A549 (cell line): ENCODE results near the gene HOXD10. TPM values are rescaled to one million over a fixed set of nuclear protein-coding genes. Genes with fewer than 3 reads are reported as not detected.

ENCODE experiments used
- ATAC-seq, 2 experiments: fragments of 200-7000 bp in 1 of 2; fragments of >200 bp in 1 of 2; cut with Nextera tagmentation in 1 of 2; cut with Tn5 transposase in 1 of 2; 3 replicates each; pipeline versions ENCODE4 v1.8.0 to v1.9.1; 2018 to 2020; ENCODE audit warnings: mild to moderate bottlenecking in 1 of 2, moderate library complexity in 1 of 2
- CTCF ChIA-PET: fragments of 300-600 bp; sonication (Branson Sonifier 250); formaldehyde crosslinking; extraction: SDS; loops from one replicate; lab custom pipeline; 2021; ENCODE audit warnings: antibody characterized with exemption, inconsistent platforms; lab: Yijun Ruan, JAX
- POLR2A ChIA-PET: fragments of 350-600 bp; formaldehyde crosslinking; extraction: SDS; loops from one replicate; lab custom pipeline; 2021; ENCODE audit warnings: antibody characterized with exemption, inconsistent platforms; lab: Yijun Ruan, JAX
- DNase-seq, 2 experiments: peaks; one replicate each; pipeline versions ENCODE4 v3.0.0 to v3.0.0-alpha.2; 2011 to 2016; ENCODE audit warnings: low read depth in 1 of 2, low spot score in 1 of 2
- FAIRE-seq: peaks from 2 replicates; lab custom pipeline; 2011; peaks lifted over from hg19 to GRCh38; lab: Jason Lieb, UNC
- H3K27ac ChIP-seq, 2 experiments: fragments of >200 bp; sonication (Bioruptor Twin); formaldehyde crosslinking; 3 replicates each; pipeline ENCODE4 v1.5.1; 2016 to 2017
- H3K4me1 ChIP-seq: fragments of >200 bp; sonication (Bioruptor Twin); formaldehyde crosslinking; 3 replicates; pipeline ENCODE4 v1.6.1; 2016
- H3K4me2 ChIP-seq: fragments of >200 bp; sonication (Bioruptor Twin); formaldehyde crosslinking; 3 replicates; pipeline ENCODE4 v1.6.1; 2016
- H3K4me3 ChIP-seq: fragments of >200 bp; sonication (Bioruptor Twin); formaldehyde crosslinking; 3 replicates; pipeline ENCODE4 v1.5.1; 2016
- H3K9me3 ChIP-seq: fragments of >200 bp; sonication (Bioruptor Twin); formaldehyde crosslinking; 3 replicates; pipeline ENCODE4 v1.6.1; 2016
- BHLHE40 ChIP-seq: IDR thresholded peaks from 2 replicates; pipeline ENCODE4 v1.6.1; 2012; ENCODE audit warnings: low read depth, low read length, inconsistent platforms
- CBX2 ChIP-seq: fragments of 200-600 bp; sonication (generic); IDR thresholded peaks from 2 replicates; pipeline ENCODE4 v1.6.1; 2016; ENCODE audit warnings: low read depth, mild to moderate bottlenecking, borderline replicate concordance
- EHF ChIP-seq: fragments of 250-450 bp; sonication (Bioruptor Pico); IDR thresholded peaks from 2 replicates; pipeline ENCODE4 v1.5.0; 2020; ENCODE audit warnings: mild to moderate bottlenecking
- EHMT2 ChIP-seq: fragments of 200-600 bp; sonication (generic); IDR thresholded peaks from 2 replicates; pipeline ENCODE4 v1.6.1; 2016; ENCODE audit warnings: antibody characterized with exemption, low read depth, mild to moderate bottlenecking, moderate library complexity
- ESRRA ChIP-seq: fragments of 150-350 bp; IDR thresholded peaks from 2 replicates; pipeline ENCODE4 v1.6.1; 2014; ENCODE audit warnings: mild to moderate bottlenecking, low read length, borderline replicate concordance
- FOSB ChIP-seq: fragments of 250-450 bp; sonication (Bioruptor Pico); IDR thresholded peaks from 2 replicates; pipeline ENCODE4 v1.5.0; 2020; ENCODE audit warnings: mild to moderate bottlenecking, moderate library complexity
- FOSL2 ChIP-seq, 2 experiments: fragments of 450-650 bp in 1 of 2; fragments of >200 bp in 1 of 2; sonication (Bioruptor Twin) in 1 of 2; formaldehyde crosslinking; IDR thresholded peaks; 2 replicates each; pipeline versions ENCODE4 v1.5.0 to v1.6.1; 2016 to 2020; ENCODE audit warnings: mild to moderate bottlenecking in 1 of 2, moderate library complexity in 1 of 2
- HOXB13 ChIP-seq: fragments of 250-450 bp; sonication (Bioruptor Pico); IDR thresholded peaks from 2 replicates; pipeline ENCODE4 v1.5.0; 2020; ENCODE audit warnings: low read depth, mild to moderate bottlenecking, moderate library complexity
- JUNB ChIP-seq: fragments of >200 bp; sonication (Bioruptor Twin); formaldehyde crosslinking; IDR thresholded peaks from 2 replicates; pipeline ENCODE4 v1.6.1; 2016
- NR3C1 ChIP-seq: fragments of >200 bp; sonication (Bioruptor Twin); formaldehyde crosslinking; IDR thresholded peaks from 3 replicates; pipeline ENCODE4 v1.6.1; 2017
- POLR2A ChIP-seq: IDR thresholded peaks from 2 replicates; pipeline ENCODE4 v1.6.1; 2012; ENCODE audit warnings: mild to moderate bottlenecking, low read length
- POLR2AphosphoS2 ChIP-seq: conservative IDR thresholded peaks from 2 replicates; pipeline ENCODE4 v1.6.1; 2012; ENCODE audit warnings: low read length, improper control_type of control experiment, inconsistent platforms
- RAD21 ChIP-seq, 2 experiments: fragments of >200 bp in 1 of 2; sonication (Bioruptor Twin) in 1 of 2; formaldehyde crosslinking in 1 of 2; IDR thresholded peaks in 1 of 2; conservative IDR thresholded peaks in 1 of 2; 2 replicates in 1 of 2; 3 replicates in 1 of 2; pipeline ENCODE4 v1.6.1; 2012 to 2018; ENCODE audit warnings: inconsistent platforms in 1 of 2
- RARB ChIP-seq: fragments of 250-450 bp; sonication (Bioruptor Pico); IDR thresholded peaks from 2 replicates; pipeline ENCODE4 v1.8.0; 2021; ENCODE audit warnings: mild to moderate bottlenecking, moderate library complexity
- SMC3 ChIP-seq: fragments of >200 bp; sonication (Bioruptor Twin); formaldehyde crosslinking; IDR thresholded peaks from 3 replicates; pipeline ENCODE4 v1.6.1; 2018; ENCODE audit warnings: inconsistent platforms
- TP53 ChIP-seq: fragments of 250-450 bp; sonication (Bioruptor Pico); IDR thresholded peaks from 2 replicates; pipeline ENCODE4 v1.5.0; 2021; ENCODE audit warnings: mild to moderate bottlenecking, moderate library complexity
- ZC3H11A ChIP-seq: fragments of 450-650 bp; IDR thresholded peaks from 2 replicates; pipeline ENCODE4 v1.6.1; 2014; ENCODE audit warnings: antibody characterized with exemption, mild to moderate bottlenecking
- ZNF302 ChIP-seq: fragments of 250-450 bp; sonication (Bioruptor Pico); IDR thresholded peaks from 2 replicates; pipeline ENCODE4 v1.9.0; 2021; ENCODE audit warnings: inconsistent platforms, mild to moderate bottlenecking, moderate library complexity
- WGBS: methylation state at CpG from one replicate; pipeline ENCODE4 v1.1.6; 2017; ENCODE audit errors: missing lambda C conversion rate; 5-methylcytosine and 5-hydroxymethylcytosine counted together
- polyA plus RNA-seq, 4 experiments: library from polyadenylated mRNA; depleted of rRNA in 3 of 4; stranded (reverse); fragments of >200 nt; fragmentation: RNase III in 1 of 4; extraction: RNeasy Plus Mini Kit Qiagen cat#74134 plus additional on column Dnase treatment in 1 of 4; gene quantifications; 2 replicates in 3 of 4; 3 replicates in 1 of 4; pipeline ENCODE4 v1.2.3, GENCODE V29; 2011 to 2017
- TF ChIP-seq, protein P1 (sequence below): fragments of 450-650 bp; IDR thresholded peaks from 2 replicates; pipeline ENCODE4 v1.6.1; 2014; ENCODE audit warnings: antibody characterized with exemption
- TF ChIP-seq, protein P2 (sequence below): fragments of >200 bp; sonication (Bioruptor Twin); formaldehyde crosslinking; IDR thresholded peaks from 3 replicates; pipeline ENCODE4 v1.5.1; 2016
- TF ChIP-seq, protein P3 (sequence below): IDR thresholded peaks from 2 replicates; pipeline ENCODE4 v1.6.1; 2012
- TF ChIP-seq, protein P4 (sequence below): IDR thresholded peaks from 2 replicates; pipeline ENCODE4 v1.6.1; 2012
- TF ChIP-seq, protein P5 (sequence below): fragments of 250-450 bp; sonication (Bioruptor Pico); IDR thresholded peaks from 2 replicates; pipeline ENCODE4 v1.5.0; 2020; ENCODE audit warnings: low read depth, mild to moderate bottlenecking, moderate library complexity

HOXD10 gene
- polyA plus RNA-seq, 2 of the 4 experiments (the other 2 are of a cell fraction), result 4.3 to 4.8 TPM

DNA sequence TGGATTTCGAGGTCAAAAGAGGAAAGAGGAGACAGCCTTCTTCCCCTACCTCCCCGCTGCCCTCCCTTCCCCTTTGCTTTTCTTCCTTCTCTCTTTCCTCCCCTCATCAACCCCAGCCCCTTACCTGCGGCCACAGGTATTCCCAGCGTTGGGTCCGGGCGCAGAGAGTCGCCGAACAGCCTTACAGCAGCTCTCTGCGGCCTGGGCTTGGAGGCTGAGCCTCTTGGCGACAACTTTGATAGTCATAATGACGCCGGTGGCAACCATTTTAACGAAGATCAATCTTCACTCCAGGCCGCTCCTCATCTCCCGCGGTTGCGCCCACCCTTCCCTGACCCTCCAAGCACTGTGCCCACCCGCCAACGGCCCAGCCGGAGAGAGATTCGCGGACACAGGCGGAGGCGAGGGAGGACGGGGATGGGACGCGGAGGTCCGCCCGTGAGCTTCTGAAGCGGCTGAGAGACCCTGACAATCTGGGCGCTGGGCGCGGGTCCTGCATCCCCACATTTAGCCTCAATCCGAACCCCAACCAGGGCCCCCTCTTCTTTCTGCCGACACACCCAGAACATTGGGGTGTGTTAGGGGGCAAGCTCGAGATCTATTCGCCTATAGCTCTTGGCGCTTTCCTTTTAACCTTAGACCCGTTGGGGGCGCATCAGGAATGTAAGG lies 31.3 kb upstream of the HOXD10 start:
- WGBS, result 35% methylated on average over 26 of the region's 40 CpGs
- H3K4me3 ChIP-seq, result no peak overlapping the region
- ATAC-seq (no peak; a peak in 1 of 6 replicates), FAIRE-seq (no peak), DNase-seq (no peak)
- no peak for TF ChIP-seq CBX2
- no peak for TF ChIP-seq RARB
- TF ChIP-seq FOSL2 (IDR thresholded peaks at IDR 0.05), result no peak
- no peak for TF ChIP-seq FOSL2 (CRISPR knock-in tag; IDR thresholded peaks at IDR 0.05)
- TF ChIP-seq JUNB, result no peak
- no peak for TF ChIP-seq POLR2A
- TF ChIP-seq FOSB (CRISPR knock-in tag), result no peak
- TF ChIP-seq BHLHE40, result no peak
- TF ChIP-seq, protein P1, sequence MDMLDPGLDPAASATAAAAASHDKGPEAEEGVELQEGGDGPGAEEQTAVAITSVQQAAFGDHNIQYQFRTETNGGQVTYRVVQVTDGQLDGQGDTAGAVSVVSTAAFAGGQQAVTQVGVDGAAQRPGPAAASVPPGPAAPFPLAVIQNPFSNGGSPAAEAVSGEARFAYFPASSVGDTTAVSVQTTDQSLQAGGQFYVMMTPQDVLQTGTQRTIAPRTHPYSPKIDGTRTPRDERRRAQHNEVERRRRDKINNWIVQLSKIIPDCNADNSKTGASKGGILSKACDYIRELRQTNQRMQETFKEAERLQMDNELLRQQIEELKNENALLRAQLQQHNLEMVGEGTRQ, result no peak
- no peak for TF ChIP-seq HOXB13
- TF ChIP-seq EHF (CRISPR knock-in tag), result no peak
- ChIA-PET CTCF (interaction anchor here (0.6 to 4.8 kb wide), 18 partner anchors 9 to 1698 kb away, joined by 3 to 42 read pairs (median 4); partner anchors contain the start of genes HOXD12 and LNPK), POLR2A (interaction anchor here (1.3 kb wide), 1 partner anchor 12 kb away, joined by 3 read pairs; no protein-coding TSS in a partner anchor)
- peak overlapping the region; percentile 91 for H3K4me2 ChIP-seq
- H3K27ac ChIP-seq, result no peak overlapping the region
- H3K9me3 ChIP-seq, result peaks cover 10% of the 10 kb centered on the region
- peaks cover 7% of the 10 kb centered on the region; the same call in 1 of the 3 replicates for H3K4me1 ChIP-seq

DNA sequence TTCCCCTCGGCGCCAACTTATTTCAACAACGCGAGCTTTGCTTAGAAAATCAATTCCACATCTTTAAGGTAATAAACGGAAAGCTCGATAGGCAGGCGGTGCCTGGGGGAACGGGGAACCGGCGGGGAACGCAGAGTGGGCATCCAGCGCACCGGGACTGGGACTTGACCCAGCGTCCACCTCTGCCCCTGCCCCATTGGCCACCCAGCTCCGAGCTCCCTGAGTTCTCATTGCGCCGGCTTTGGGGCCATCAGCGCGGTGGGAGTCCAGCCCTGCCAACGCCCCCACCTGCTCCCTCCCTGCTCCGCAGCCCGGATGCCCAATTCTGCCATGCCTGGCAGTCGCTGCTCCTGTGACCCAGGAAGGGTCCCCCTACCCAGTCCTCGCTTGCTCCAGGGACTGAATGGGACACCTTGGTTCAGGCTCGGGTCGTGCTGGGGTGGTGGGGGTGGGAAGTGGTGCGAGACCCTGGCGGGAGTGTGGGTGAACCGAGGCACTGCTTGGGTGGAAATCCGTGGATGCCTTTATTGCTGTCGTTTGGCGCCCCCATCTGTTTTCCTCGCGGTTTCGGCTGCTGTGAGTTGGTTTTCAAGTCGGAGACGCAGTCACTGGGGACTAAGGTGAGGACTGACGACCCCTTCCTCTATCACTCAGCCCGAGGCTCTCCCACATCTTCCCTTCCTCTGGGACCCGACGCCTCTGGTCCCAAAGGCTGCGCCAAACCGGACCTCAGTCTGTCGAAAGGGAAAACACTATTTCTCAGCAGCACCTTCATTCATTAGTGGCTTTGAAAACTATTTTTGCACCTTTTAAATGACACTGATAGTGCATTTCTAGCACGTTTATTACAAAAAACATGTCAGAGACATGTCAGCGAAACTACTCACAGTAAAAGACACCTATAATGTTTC lies 30.5 kb upstream of the HOXD10 start:
- Histone ChIP-seq H3K4me1 (peaks cover 7% of the 10 kb centered on the region; the same call in 1 of the 3 replicates), H3K4me2 (peak overlapping the region; percentile 91), H3K4me3 (peak overlapping the region; percentile 38), H3K27ac (no peak overlapping the region), H3K9me3 (peaks cover 7% of the 10 kb centered on the region)
- peak; percentile 51 to 69 for ATAC-seq
- DNase-seq, result peak in 1 of 2 experiments; percentile 55
- 5% methylated on average over 33 of the region's 46 CpGs for WGBS
- POLR2A ChIA-PET, result interaction anchor here (1.3 kb wide), 1 partner anchor 11 kb away, joined by 3 read pairs; no protein-coding TSS in a partner anchor
- no peak for FAIRE-seq
- TF ChIP-seq JUNB (no peak), ZNF302 (CRISPR knock-in tag) (no peak), ZC3H11A (no peak), FOSL2 (IDR thresholded peaks at IDR 0.05) (no peak), FOSL2 (CRISPR knock-in tag; IDR thresholded peaks at IDR 0.05) (no peak), TP53 (no peak), SMC3 (peak; percentile 64), POLR2AphosphoS2 (no peak), RAD21 (conservative IDR thresholded peaks at IDR 0.05 in 1 of 2, IDR thresholded peaks at IDR 0.05 in 1 of 2) (peak; percentile 82 to 86), EHMT2 (no peak), NR3C1 (no peak), ESRRA (no peak)
- TF ChIP-seq, protein P2, sequence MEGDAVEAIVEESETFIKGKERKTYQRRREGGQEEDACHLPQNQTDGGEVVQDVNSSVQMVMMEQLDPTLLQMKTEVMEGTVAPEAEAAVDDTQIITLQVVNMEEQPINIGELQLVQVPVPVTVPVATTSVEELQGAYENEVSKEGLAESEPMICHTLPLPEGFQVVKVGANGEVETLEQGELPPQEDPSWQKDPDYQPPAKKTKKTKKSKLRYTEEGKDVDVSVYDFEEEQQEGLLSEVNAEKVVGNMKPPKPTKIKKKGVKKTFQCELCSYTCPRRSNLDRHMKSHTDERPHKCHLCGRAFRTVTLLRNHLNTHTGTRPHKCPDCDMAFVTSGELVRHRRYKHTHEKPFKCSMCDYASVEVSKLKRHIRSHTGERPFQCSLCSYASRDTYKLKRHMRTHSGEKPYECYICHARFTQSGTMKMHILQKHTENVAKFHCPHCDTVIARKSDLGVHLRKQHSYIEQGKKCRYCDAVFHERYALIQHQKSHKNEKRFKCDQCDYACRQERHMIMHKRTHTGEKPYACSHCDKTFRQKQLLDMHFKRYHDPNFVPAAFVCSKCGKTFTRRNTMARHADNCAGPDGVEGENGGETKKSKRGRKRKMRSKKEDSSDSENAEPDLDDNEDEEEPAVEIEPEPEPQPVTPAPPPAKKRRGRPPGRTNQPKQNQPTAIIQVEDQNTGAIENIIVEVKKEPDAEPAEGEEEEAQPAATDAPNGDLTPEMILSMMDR, result peak; percentile 73
- TF ChIP-seq, protein P3, sequence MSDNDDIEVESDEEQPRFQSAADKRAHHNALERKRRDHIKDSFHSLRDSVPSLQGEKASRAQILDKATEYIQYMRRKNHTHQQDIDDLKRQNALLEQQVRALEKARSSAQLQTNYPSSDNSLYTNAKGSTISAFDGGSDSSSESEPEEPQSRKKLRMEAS, result no peak
- TF ChIP-seq, protein P4, sequence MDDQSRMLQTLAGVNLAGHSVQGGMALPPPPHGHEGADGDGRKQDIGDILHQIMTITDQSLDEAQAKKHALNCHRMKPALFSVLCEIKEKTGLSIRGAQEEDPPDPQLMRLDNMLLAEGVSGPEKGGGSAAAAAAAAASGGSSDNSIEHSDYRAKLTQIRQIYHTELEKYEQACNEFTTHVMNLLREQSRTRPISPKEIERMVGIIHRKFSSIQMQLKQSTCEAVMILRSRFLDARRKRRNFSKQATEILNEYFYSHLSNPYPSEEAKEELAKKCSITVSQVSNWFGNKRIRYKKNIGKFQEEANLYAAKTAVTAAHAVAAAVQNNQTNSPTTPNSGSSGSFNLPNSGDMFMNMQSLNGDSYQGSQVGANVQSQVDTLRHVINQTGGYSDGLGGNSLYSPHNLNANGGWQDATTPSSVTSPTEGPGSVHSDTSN, result no peak
- TF ChIP-seq, protein P5, sequence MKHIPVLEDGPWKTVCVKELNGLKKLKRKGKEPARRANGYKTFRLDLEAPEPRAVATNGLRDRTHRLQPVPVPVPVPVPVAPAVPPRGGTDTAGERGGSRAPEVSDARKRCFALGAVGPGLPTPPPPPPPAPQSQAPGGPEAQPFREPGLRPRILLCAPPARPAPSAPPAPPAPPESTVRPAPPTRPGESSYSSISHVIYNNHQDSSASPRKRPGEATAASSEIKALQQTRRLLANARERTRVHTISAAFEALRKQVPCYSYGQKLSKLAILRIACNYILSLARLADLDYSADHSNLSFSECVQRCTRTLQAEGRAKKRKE (CRISPR knock-in tag), result no peak
- CTCF ChIA-PET, result interaction anchor here (0.6 to 4.8 kb wide), 20 partner anchors 8 to 1699 kb away, joined by 3 to 42 read pairs (median 4); partner anchors contain the start of genes HOXD12 and LNPK
